H54 (cell line): ENCODE results near the gene NAT14.

Experiments
- DNase-seq: peaks from one replicate; pipeline ENCODE4 v3.0.0; 2011; ENCODE audit warnings: low spot score, mixed read lengths; ENCODE audit not compliant: insufficient read length
- FAIRE-seq: peaks from 3 replicates; lab custom pipeline; 2011; peaks lifted over from hg19 to GRCh38; lab: Jason Lieb, UNC
- POLR2A ChIP-seq: IDR thresholded peaks from 2 replicates; pipeline ENCODE4 v1.6.1; 2011; ENCODE audit warnings: low read depth, mild to moderate bottlenecking, low read length

The NAT14 gene

DNA sequence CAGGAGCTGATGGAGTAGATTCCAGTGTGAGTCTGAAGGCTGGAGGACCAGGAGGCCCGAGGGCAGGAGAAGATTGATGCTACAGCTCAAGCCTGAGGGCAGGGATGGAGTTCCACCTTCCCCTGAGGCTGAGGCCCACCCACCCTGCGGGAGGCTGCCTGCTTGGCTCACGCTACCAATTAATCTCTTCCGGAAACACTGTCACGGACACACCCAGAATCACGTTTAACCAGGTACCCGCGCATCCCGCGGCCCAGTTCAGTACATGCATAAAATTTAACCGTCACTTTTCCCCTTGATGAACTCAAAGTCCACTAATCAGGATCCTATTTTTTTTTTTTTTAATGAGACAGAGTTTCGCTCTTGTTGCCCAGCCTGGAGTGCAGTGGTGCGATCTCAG, 13.7 kb upstream of the NAT14 start:
- FAIRE-seq, result no peak
- no peak for TF ChIP-seq POLR2A
- DNase-seq, result no peak

DNA sequence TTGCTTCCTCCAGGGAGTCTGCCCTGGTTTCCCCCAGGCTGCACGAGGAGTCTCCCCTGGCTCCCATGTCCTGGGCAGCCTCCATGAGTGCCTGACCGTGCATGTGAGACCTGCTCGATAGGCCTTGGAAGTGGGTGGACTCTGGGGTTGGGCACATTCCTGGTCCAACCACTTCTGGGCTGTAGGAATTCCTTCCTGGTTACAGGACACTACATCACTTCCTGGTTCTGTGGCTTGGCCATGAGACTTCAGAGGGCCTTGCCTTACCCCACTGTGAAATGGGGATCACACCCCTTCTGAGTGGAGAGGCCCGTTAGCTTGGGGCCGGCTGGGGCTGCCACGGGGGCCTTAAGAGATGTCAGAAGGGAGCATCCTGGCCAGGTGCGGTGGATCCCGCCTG, 12.5 kb upstream of the NAT14 start:
- FAIRE-seq (no peak), DNase-seq (peak; percentile 92)
- peak; percentile 34; the same call in 1 of the 2 replicates for TF ChIP-seq POLR2A

DNA sequence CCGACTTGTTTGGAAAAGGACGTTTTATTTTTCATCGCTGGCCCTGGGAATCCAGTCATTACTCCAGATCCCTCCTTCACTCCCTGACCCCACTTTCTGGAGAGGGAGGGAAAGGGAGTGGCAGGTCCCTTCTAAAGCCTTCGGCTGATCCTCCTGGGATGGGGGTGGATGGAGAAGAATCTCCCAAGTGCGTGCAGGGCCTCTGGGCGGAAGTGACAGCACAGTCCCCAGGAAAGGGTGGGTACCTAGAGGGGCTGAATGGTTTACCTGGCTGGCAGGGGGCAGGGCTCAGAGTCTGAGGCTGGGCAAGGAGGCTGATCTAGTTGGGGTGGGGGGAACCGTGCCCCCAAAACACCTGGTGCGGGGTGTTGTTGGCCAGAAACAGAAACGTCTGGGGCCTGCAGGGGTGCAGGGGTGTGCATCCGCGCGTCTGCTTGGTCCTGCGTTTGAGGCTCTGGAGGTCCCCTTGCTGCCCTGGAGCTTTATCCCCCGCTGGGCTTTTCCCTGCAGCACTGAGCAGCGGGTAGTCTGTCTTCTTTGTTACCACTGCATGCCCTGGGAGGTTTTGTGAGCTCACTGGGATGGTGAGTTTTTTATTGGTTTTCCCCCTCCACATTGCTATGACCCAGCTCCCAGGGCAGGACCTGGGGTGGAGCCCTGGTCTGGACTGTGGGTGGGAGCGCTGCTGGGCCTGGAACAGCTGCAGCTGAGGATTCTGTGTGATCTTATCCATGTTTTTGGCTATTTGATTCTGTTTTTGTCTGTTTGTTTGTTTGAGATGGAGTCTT, 11.6 kb upstream of the NAT14 start:
- FAIRE-seq, result no peak
- peak; percentile 89 for DNase-seq
- peak; percentile 54 for TF ChIP-seq POLR2A

DNA sequence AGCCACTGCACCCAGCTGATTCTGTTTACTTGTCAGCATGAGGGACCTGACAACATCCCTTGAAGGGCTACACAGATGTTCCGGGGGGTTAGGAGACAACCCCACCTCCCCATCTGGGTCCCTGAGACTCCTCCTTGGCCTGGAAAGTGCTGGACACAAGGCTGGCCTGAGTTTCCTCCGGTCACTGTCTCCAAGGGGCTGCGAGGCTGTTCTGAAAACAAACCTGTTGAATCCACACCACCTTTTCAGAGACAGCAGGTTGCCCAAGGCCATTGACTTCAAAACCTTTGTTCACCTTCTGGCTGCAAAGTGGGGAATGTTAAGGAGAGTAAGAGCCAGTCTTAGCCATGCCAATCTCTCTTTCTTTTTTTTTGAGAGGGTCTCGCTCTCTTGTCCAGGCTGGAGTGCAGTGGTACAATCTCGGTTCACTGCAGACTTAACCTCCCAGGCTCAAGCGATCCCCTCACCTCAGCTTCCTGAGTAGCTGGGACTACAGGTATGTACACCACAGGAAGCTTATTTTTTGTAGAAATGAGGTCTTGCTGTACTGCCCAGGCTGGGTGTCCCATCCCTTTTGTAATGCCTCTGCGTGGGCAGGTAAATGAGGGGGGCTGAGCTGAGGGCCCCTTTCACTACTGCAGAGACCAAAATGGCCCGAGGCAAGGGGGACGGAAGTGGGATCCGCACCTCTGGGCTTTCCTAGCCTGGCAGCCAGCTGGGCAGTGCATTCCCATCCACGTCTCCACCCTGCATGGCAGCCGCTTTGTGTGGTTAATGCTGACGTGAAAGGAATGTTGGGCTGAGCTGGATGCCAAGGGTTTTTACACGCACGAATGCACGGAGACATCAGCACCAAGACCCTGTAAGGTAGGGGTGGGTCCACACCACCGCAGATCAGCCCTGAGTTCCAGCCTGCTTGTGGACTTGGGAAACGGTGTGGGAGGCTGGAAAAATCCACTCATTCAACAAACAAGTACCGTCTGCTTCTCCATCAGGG, 10.4 kb upstream of the NAT14 start:
- FAIRE-seq, result no peak
- DNase-seq, result no peak
- TF ChIP-seq POLR2A, result peak; percentile 28; the same call in 1 of the 2 replicates

DNA sequence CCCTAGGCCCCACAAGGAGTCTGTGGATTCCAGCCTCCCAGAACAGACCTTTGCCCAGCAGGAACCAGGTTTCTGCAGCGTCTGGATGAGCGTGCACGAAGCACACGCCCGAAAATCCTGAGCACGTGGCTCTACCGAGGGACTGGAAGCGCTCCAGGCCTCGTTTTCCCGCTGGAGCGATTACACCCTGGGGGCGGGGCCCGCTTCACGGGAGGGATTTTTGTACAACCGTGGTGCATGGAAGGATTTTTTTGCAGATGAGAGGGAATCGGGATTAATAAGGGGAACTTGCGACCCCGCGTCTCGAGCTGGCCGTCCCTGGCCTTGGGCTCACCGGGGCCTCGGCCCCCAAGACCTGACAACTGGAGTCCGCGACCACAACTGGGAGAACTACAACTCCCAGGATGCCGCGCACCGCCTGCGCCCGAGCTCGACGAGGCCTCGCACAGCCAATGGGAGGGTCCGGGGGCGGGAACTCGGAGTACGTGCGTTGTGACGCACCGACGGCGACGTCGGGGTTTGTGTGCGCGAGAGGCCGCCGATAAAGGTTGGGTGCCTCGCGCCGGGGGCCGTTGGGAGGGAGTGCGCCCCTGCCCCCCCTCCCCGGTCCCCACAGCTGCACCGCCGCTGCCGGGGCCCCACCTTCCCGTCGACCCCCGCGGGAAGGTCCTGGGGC, 8.8 kb upstream of the NAT14 start, which contains the start of gene ZNF628:
Gene ZNF628, plus strand, starts transcription at position 518 of the 676 bp plus-strand sequence. CDS start 3,294 bp downstream, outside the sequence.
- no peak for FAIRE-seq
- peak; percentile 32; the same call in 1 of the 2 replicates for TF ChIP-seq POLR2A

DNA sequence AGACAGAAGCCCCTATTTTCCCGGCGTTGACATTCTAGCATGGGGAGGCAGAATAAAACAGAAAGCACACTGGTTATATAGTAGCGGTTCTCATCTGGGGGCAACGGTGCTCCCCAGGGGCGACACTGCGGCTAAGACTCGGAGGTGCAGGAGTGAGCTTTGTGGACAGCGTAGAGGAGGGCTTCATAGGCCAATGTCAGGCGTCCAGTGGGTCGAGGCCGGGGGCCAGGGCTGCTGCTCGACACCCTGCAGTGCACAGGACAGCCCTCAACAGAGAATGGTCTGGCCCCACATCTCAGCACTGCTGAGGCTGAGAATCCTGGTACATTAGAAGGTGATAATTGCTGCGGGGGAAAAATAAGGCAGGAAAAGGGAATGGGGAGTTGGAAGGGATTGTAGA, 7.1 kb upstream of the NAT14 start:
- FAIRE-seq, result no peak
- no peak for TF ChIP-seq POLR2A
- no peak for DNase-seq

More for the DNA sequence above, 8.8 kb upstream of the NAT14 start, which contains the start of gene ZNF628:
- DNase-seq, result peak; percentile 100

DNA sequence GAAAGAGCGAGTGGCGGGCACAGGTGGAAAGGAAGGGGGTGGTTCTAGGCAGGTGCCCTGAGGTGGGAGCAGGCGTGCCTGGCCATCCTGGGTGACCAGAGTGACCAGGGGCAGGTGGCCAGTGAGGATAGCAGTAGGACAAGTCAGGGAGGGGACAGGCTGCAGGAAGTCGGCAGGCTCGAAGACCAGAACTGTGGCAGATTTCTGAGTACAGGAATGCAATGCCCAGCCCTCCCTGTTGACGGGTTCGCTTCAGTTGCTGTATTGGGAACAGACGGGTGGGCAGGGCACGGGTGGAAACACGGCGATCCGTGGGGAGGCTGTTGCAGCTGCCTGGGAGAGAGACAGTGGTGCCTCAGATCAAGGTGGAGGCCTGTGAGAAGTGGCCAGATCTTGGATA, 6.6 kb upstream of the NAT14 start:
- FAIRE-seq (no peak), DNase-seq (no peak)
- TF ChIP-seq POLR2A, result no peak

DNA sequence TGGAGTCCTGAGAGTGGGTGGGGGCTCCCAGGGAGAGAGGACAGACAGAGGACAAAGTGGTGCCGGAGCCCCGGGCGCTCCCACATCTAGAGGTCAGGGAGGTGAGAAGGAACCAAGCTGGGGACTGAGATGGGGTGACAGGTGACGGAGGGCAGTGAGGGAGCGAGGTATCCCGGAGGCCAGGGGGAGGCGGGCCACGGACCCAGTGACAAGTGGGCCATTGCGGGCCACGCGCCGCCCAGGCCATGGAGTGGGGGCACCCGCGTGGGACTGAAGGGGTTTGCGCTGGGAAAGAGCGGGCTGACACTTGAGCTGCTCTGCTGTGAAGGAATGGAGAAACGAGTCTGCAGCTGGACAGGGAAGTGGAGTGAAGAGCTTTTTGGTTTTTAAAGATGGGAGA, 5.9 kb upstream of the NAT14 start:
- DNase-seq (no peak), FAIRE-seq (no peak)
- no peak for TF ChIP-seq POLR2A

DNA sequence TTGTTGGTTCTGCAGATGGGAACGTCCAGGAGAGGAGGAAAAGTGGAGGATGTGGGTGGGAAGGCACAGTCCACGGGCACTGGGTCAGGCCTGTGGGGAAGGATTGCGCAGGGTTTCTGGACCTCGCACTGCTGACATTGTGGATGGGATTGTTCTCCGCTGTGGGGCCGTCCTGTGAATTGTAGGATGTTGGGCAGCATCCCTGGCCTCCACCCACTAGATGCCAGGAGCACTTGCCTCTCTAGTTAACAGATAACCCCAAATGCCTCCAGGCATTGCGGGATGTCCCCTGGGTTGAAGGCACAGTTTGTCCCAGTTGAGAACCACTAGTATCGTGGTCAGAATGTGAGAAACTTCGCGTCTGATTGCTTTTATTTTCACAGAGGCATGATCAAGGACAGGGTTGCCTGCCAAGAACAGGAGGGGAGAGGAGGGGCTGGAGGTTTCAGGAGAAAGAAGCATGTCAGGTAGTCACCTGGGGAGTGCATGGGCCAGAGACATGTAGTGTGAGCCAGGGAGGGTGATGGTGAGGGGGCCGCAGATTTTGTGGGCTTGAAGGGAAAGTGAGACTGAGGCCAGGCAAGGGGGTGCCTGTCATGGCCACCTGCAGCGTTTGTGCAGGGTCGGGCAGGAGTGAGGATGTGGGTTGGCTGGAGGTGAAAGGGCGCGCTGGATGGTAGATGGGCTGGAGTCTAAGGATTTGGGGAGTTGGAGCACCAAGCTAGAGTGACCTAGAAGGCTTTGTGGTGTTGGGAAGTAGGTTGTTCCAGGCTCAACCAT, 5.3 kb upstream of the NAT14 start:
- no peak for FAIRE-seq

DNA sequence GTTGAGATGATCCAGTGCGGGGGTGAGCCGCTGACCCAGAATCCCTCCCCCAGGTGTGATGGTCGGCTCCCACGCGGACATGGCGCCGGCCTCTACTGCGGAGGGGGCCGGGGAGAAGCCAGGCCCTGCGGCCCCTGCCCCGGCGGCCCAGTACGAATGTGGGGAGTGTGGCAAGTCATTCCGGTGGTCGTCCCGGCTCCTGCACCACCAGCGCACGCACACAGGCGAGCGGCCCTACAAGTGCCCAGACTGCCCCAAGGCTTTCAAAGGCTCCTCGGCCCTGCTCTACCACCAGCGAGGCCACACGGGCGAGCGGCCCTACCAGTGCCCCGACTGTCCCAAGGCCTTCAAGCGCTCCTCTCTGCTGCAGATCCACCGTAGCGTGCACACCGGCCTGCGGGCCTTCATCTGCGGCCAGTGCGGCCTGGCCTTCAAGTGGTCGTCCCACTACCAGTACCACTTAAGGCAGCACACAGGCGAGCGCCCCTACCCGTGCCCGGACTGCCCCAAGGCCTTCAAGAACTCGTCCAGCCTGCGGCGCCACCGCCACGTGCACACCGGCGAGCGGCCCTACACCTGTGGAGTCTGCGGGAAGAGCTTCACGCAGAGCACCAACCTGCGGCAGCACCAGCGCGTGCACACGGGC, 3.7 kb upstream of the NAT14 start:
- TF ChIP-seq POLR2A, result no peak
- no peak for DNase-seq
- no peak for FAIRE-seq

More for the DNA sequence above, 5.3 kb upstream of the NAT14 start:
- no peak for TF ChIP-seq POLR2A
- DNase-seq, result no peak

DNA sequence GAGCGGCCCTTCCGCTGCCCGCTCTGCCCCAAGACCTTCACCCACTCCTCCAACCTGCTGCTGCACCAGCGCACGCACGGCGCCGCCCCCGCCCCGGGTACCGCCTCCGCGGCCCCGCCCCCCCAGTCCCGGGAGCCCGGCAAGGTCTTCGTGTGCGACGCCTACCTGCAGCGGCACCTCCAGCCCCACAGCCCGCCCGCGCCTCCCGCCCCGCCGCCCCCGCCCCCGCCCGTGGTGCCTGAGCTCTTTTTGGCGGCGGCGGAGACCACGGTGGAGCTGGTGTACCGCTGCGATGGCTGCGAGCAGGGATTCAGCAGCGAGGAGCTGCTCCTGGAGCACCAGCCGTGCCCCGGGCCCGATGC, 3.2 kb upstream of the NAT14 start:
- DNase-seq (no peak), FAIRE-seq (no peak)
- no peak for TF ChIP-seq POLR2A

DNA sequence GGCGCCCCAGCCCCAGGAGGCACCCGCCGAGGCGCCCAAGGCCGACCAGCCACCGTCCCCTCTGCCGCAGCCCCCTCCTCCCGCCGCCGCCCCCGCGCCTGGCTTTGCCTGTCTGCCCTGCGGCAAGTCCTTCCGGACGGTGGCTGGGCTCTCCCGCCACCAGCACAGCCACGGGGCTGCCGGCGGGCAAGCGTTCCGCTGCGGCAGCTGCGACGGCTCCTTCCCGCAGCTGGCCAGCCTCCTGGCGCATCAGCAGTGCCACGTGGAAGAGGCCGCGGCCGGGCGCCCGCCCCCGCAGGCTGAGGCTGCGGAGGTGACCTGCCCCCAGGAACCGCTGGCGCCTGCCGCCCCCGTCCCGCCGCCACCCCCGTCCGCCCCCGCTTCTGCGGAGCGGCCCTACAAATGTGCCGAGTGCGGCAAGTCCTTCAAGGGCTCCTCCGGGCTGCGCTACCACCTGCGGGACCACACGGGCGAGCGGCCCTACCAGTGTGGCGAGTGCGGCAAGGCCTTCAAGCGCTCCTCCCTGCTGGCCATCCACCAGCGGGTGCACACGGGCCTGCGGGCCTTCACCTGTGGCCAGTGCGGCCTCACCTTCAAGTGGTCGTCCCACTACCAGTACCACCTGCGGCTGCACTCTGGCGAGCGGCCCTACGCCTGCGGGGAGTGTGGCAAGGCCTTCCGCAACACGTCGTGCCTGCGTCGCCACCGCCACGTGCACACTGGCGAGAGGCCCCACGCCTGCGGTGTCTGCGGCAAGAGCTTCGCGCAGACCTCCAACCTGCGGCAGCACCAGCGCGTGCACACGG, 2.6 kb upstream of the NAT14 start:
- DNase-seq, result no peak
- no peak for FAIRE-seq
- no peak for TF ChIP-seq POLR2A
